Activated naive CD4-positive, alpha-beta T cell treated with anti-CD3 and anti-CD28 coated beads, Interleukin-2, amount 50 U/mL, for 24 hours (primary cell): Measurements from ENCODE around the gene MPZL2.

Source experiments
- H3K27ac Mint-ChIP-seq: one replicate; pipeline ENCODE4 v1.8.0; 2021; ENCODE audit warnings: mild to moderate bottlenecking, mixed read lengths
- H3K27me3 Mint-ChIP-seq: one replicate; pipeline ENCODE4 v1.8.0; 2021; ENCODE audit warnings: mixed read lengths
- H3K36me3 Mint-ChIP-seq: one replicate; pipeline ENCODE4 v1.8.0; 2021; ENCODE audit warnings: mixed read lengths
- H3K4me1 Mint-ChIP-seq: one replicate; pipeline ENCODE4 v1.8.0; 2021; ENCODE audit warnings: mixed read lengths
- H3K4me3 Mint-ChIP-seq: one replicate; pipeline ENCODE4 v1.8.0; 2021; ENCODE audit warnings: mild to moderate bottlenecking, mixed read lengths
- H3K9me3 Mint-ChIP-seq: one replicate; pipeline ENCODE4 v1.8.0; 2021; ENCODE audit warnings: mixed read lengths

The MPZL2 gene

DNA sequence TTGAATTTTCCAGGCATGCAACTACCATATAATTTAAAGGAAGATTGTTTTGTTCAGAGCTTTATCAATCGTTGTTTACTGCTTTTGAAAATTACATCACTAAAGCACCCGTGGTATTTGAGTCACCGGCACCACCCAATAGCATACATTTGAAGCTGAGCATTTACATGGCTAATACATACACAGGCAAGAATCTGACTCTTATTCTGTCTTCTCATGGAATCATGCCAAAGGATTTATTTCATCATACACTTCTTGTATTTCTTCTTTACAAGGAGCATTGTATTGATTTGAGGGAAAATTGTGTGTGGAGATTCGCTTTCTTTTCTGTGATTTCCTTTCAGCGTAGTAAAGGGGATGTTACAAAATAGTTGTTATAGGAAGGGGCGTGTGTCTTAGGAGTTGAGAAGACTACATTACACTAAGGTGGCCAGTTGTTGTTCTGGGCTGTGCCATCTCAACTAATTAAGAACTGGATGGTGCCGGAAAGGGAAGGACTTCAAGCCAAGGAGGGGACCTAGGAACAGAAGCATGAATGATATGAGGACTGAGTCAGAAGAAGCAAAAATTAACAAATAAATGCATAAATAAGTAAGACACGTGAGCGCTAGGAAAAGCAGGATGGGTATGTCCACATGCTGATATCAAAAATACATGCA, 27.5 kb upstream of the MPZL2 start:
- no peaks in the 10 kb centered on the region for H3K9me3 Mint-ChIP-seq
- peaks cover 35% of the 10 kb centered on the region for H3K4me1 Mint-ChIP-seq
- no peaks in the 10 kb centered on the region for H3K27me3 Mint-ChIP-seq
- no peak overlapping the region for H3K27ac Mint-ChIP-seq
- H3K36me3 Mint-ChIP-seq: no peaks in the 10 kb centered on the region
- H3K4me3 Mint-ChIP-seq: no peak overlapping the region

DNA sequence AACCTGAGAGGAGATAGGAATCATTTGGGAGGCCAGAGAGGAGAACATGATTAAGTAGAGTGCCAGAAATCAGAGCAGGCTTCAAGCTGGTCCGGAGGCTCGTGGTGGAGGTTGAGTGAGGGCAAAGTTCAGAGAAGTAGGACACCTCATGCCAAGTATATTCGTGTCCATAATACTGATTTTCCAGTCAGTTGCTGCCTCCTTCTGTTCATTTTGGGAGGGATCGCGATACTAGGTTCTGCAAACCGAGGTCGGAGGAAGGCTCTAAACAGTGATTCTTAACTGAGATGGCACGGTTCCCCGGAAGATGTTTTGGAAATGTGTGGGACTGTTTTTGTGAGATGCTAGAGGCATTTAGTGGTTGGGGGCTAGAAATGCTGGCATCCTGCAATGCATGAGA, 26.8 kb upstream of the MPZL2 start:
- Mint-ChIP-seq H3K9me3 (no peaks in the 10 kb centered on the region), H3K4me3 (no peak overlapping the region), H3K27me3 (no peaks in the 10 kb centered on the region), H3K27ac (no peak overlapping the region), H3K36me3 (no peaks in the 10 kb centered on the region), H3K4me1 (peaks cover 35% of the 10 kb centered on the region)

DNA sequence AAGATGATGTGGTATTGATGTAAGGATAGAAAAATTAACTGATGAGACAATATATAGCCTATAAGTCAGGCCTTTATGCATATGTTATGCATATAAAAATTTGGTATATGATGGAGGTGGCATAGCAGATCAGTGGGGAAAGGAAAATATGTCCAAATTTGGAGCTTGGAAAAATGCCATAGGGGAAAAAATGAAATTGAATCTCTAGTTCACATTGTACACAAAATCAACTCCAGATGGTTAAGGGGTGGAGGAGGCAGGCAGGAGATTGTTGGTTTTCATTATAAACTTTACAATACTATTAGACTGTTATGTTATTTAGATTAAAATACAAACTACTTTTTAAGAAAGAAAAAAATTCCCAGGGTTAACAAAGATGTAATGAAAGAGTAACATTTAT, 25.3 kb upstream of the MPZL2 start:
- Mint-ChIP-seq H3K4me3 (no peak overlapping the region), H3K9me3 (no peaks in the 10 kb centered on the region), H3K36me3 (no peaks in the 10 kb centered on the region), H3K27me3 (no peaks in the 10 kb centered on the region), H3K4me1 (peaks cover 30% of the 10 kb centered on the region), H3K27ac (no peak overlapping the region)

DNA sequence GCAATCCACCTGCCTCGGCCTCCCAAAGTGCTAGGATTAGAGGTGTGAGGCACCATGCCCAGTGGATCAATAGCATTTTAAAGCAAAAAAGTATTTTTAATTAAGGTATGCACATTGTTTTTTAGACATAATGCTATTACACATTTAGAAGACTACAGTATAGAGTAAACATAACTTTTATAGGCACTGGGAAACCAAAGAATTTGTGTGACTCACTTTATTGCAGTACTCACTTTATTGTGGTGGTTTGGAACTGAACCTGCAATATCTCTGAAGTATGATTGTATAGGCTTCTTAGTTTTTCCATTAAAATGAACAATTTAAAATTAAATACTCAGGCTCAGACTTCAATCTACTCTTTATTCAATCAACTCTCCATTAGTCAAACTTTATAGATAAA, 22.9 kb upstream of the MPZL2 start:
- Mint-ChIP-seq H3K27me3 (no peaks in the 10 kb centered on the region), H3K36me3 (no peaks in the 10 kb centered on the region), H3K4me3 (peak overlapping the region; percentile 62), H3K27ac (peak overlapping the region; percentile 95), H3K9me3 (no peaks in the 10 kb centered on the region), H3K4me1 (peaks cover 30% of the 10 kb centered on the region)

- Mint-ChIP-seq H3K27me3 (no peaks in the 10 kb centered on the region), H3K27ac (peak overlapping the region; percentile 95), H3K36me3 (no peaks in the 10 kb centered on the region)
These were observed 22.4 kb upstream of the MPZL2 start for GRCh38 chr11:118286545-118286944.

GRCh38 chr11:118283756-118284350, 19.8 kb upstream of the MPZL2 start:
- Mint-ChIP-seq H3K27ac (no peak overlapping the region), H3K27me3 (no peaks in the 10 kb centered on the region), H3K4me1 (peaks cover 26% of the 10 kb centered on the region), H3K36me3 (no peaks in the 10 kb centered on the region), H3K4me3 (no peak overlapping the region), H3K9me3 (no peaks in the 10 kb centered on the region)

More at GRCh38 chr11:118286545-118286944, 22.4 kb upstream of the MPZL2 start:
- Mint-ChIP-seq H3K4me1 (peaks cover 31% of the 10 kb centered on the region), H3K9me3 (no peaks in the 10 kb centered on the region), H3K4me3 (peak overlapping the region; percentile 62)

- no peaks in the 10 kb centered on the region for H3K36me3 Mint-ChIP-seq
- no peak overlapping the region for H3K27ac Mint-ChIP-seq
- H3K4me3 Mint-ChIP-seq: no peak overlapping the region
- H3K9me3 Mint-ChIP-seq: no peaks in the 10 kb centered on the region
- peaks cover 26% of the 10 kb centered on the region for H3K4me1 Mint-ChIP-seq
- no peaks in the 10 kb centered on the region for H3K27me3 Mint-ChIP-seq
These were observed 19.0 kb upstream of the MPZL2 start for GRCh38 chr11:118283037-118283636.

GRCh38 chr11:118282606-118283005, 18.5 kb upstream of the MPZL2 start:
- Mint-ChIP-seq H3K27ac (no peak overlapping the region), H3K9me3 (no peaks in the 10 kb centered on the region), H3K4me1 (peaks cover 26% of the 10 kb centered on the region), H3K4me3 (no peak overlapping the region), H3K36me3 (no peaks in the 10 kb centered on the region), H3K27me3 (no peaks in the 10 kb centered on the region)

DNA sequence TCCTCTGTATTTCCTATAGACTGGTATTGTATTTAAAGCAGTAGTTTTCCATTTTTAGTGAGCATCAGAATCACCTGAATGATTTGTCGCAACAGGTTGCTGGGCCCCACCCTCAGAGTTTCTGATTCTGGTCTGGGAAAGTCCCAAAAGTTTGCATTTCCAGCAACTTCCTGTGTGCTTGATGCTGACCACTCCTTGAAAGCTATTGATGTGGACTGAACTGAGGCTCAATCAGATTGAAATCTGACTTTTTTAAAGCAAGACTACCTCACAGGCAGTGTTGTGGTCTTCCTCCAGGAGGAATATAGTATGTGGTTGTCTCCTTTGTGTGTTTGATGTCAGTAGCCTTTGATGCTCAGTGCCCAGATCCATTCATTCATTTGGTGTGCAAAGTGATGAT, 17.2 kb upstream of the MPZL2 start:
- Mint-ChIP-seq H3K36me3 (no peaks in the 10 kb centered on the region), H3K4me3 (no peak overlapping the region), H3K4me1 (peaks cover 25% of the 10 kb centered on the region), H3K27ac (no peak overlapping the region), H3K27me3 (no peaks in the 10 kb centered on the region), H3K9me3 (no peaks in the 10 kb centered on the region)

DNA sequence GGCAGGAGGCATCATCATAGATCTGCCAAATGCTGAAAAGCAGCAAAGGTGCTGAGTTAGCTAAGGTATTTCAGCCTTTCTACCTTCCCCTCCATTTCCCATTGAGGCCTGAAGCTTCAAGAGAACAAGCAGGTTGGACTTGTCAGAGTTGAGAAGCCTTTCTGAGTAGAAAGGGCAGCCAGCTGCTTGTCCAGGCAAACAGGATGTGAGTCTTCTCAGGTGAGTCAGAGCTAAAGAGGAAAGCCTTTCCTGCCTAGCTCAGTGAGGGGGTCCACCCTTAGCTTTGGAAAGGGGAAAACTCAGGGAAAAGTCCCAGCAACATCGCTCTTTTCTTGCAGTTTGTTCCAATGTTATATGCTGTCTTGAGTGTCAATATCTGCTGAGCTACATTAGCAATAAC, 13.2 kb upstream of the MPZL2 start:
- no peak overlapping the region for H3K4me3 Mint-ChIP-seq
- H3K4me1 Mint-ChIP-seq: peaks cover 39% of the 10 kb centered on the region
- H3K27me3 Mint-ChIP-seq: no peaks in the 10 kb centered on the region
- H3K9me3 Mint-ChIP-seq: no peaks in the 10 kb centered on the region
- H3K27ac Mint-ChIP-seq: peak overlapping the region; percentile 44
- H3K36me3 Mint-ChIP-seq: no peaks in the 10 kb centered on the region

- no peak overlapping the region for H3K4me3 Mint-ChIP-seq
- H3K9me3 Mint-ChIP-seq: no peaks in the 10 kb centered on the region
- H3K27me3 Mint-ChIP-seq: no peaks in the 10 kb centered on the region
- H3K4me1 Mint-ChIP-seq: peaks cover 36% of the 10 kb centered on the region
- H3K27ac Mint-ChIP-seq: no peak overlapping the region
- H3K36me3 Mint-ChIP-seq: no peaks in the 10 kb centered on the region
These were observed 12.3 kb upstream of the MPZL2 start for GRCh38 chr11:118276422-118276821.

- Mint-ChIP-seq H3K9me3 (no peaks in the 10 kb centered on the region), H3K36me3 (no peaks in the 10 kb centered on the region), H3K4me1 (peaks cover 30% of the 10 kb centered on the region), H3K4me3 (no peak overlapping the region), H3K27ac (peak overlapping the region; percentile 30), H3K27me3 (no peaks in the 10 kb centered on the region)
These were observed 11.1 kb upstream of the MPZL2 start for GRCh38 chr11:118275176-118275575.

- Mint-ChIP-seq H3K4me1 (peaks cover 30% of the 10 kb centered on the region), H3K36me3 (no peaks in the 10 kb centered on the region), H3K27ac (no peak overlapping the region), H3K4me3 (no peak overlapping the region), H3K27me3 (no peaks in the 10 kb centered on the region), H3K9me3 (no peaks in the 10 kb centered on the region)
These were observed 10.1 kb upstream of the MPZL2 start for GRCh38 chr11:118274186-118274585.

DNA sequence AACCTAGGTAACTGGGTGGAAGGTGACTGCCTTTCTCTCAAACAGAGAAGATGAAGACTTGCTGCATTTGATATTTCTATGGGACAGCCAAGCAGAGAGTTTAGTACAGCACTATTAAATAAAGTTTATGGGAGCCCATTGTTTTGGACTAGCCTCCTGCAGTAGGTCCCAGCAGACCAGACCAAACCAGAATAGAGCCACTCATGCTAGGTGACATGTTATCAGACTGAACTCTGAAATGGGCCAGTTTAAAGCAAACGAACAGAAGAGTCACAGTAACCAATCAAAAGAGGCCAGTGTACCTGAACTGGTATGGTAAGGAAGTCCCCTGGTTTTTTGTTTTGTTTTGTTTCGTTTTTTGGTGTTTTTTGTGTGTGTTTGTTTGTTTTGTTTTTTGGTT, 7.9 kb upstream of the MPZL2 start:
- Mint-ChIP-seq H3K27me3 (no peaks in the 10 kb centered on the region), H3K4me3 (no peak overlapping the region), H3K36me3 (no peaks in the 10 kb centered on the region), H3K27ac (peak overlapping the region; percentile 31), H3K4me1 (peaks cover 25% of the 10 kb centered on the region), H3K9me3 (no peaks in the 10 kb centered on the region)

DNA sequence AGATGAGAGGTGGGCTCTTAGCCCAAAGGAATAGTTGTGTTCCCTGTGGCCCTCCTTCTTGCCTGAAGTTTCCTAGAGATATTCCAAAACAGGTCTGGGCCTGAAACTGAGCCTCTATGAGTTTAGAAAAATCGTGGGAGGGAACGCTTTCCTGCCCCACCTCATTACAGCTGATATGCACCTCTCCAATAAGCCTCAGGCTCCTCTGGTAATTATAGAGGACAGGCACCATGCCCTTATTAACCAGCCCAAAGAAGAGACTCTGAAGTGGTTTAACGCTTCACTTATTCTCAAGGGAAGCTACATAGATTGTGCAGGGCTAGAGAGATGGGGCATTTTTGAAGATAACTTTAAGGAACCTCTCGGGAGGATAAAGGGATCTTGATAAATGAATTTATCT, 3.4 kb upstream of the MPZL2 start:
- no peak overlapping the region for H3K27ac Mint-ChIP-seq
- H3K36me3 Mint-ChIP-seq: no peaks in the 10 kb centered on the region
- H3K9me3 Mint-ChIP-seq: no peaks in the 10 kb centered on the region
- H3K4me1 Mint-ChIP-seq: peaks cover 34% of the 10 kb centered on the region
- H3K27me3 Mint-ChIP-seq: no peaks in the 10 kb centered on the region
- H3K4me3 Mint-ChIP-seq: no peak overlapping the region

DNA sequence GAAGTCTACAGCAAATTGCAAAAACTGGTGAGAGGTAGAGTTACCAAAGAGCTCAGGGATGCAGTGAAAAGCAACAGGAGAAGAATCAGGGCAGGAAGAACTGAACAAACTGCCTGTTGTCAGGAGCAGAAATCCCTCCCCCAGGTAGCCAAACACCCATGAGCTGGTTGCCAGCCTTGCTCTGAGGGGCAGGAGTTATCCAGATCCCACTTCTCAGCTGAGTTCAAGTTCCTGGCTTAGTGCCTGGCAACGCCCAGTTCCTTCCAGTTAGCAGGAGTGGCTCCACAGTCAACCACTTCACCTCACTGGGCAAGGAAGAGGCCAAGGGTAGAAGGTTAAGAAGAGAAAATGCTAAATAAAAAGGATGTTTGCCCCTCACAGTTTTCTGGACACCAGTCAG, 1.9 kb upstream of the MPZL2 start:
- peaks cover 40% of the 10 kb centered on the region for H3K4me1 Mint-ChIP-seq
- H3K4me3 Mint-ChIP-seq: no peak overlapping the region
- no peaks in the 10 kb centered on the region for H3K27me3 Mint-ChIP-seq
- H3K9me3 Mint-ChIP-seq: no peaks in the 10 kb centered on the region
- H3K36me3 Mint-ChIP-seq: peaks cover 4% of the 10 kb centered on the region
- peak overlapping the region; percentile 41 for H3K27ac Mint-ChIP-seq
